ENCODE data around the gene ACSL5.
"Not testable (repeated sequence)": the region's sequence is repeated elsewhere in the genome, so short reads cannot be mapped to it uniquely, and the experiment has no call there.

ACSL5 gene

GRCh38 chr10:112395809-112396530 lies 22.1 kb downstream of the ACSL5 start:
- H3K27ac ChIP-seq: no peak overlapping the region
- no peak overlapping the region for H3K4me3 ChIP-seq
- no peaks in the 10 kb centered on the region for H3K4me1 ChIP-seq
- DNase-seq: no peak
- intact Hi-C loops (cut with DNase I; ENCODE audit: low total_unique reads): no loop called here
- H3K27me3 ChIP-seq: peaks cover 0 to 4% of the 10 kb centered on the region in 2 donors
- TF ChIP-seq, protein P1, sequence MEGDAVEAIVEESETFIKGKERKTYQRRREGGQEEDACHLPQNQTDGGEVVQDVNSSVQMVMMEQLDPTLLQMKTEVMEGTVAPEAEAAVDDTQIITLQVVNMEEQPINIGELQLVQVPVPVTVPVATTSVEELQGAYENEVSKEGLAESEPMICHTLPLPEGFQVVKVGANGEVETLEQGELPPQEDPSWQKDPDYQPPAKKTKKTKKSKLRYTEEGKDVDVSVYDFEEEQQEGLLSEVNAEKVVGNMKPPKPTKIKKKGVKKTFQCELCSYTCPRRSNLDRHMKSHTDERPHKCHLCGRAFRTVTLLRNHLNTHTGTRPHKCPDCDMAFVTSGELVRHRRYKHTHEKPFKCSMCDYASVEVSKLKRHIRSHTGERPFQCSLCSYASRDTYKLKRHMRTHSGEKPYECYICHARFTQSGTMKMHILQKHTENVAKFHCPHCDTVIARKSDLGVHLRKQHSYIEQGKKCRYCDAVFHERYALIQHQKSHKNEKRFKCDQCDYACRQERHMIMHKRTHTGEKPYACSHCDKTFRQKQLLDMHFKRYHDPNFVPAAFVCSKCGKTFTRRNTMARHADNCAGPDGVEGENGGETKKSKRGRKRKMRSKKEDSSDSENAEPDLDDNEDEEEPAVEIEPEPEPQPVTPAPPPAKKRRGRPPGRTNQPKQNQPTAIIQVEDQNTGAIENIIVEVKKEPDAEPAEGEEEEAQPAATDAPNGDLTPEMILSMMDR (IDR thresholded peaks at IDR 0.05): no peak
- H3K9me3 ChIP-seq: no peaks in the 10 kb centered on the region
- H3K36me3 ChIP-seq: no peaks in the 10 kb centered on the region

GRCh38 chr10:112397592-112397991 lies 23.7 kb downstream of the ACSL5 start:
- Histone ChIP-seq H3K4me1 (no peaks in the 10 kb centered on the region), H3K36me3 (no peaks in the 10 kb centered on the region), H3K27me3 (no peaks in the 10 kb centered on the region), H3K27ac (no peak overlapping the region), H3K4me3 (no peak overlapping the region), H3K9me3 (no peaks in the 10 kb centered on the region)
- TF ChIP-seq, protein P1 (IDR thresholded peaks at IDR 0.05): no peak
- intact Hi-C loops (cut with DNase I; ENCODE audit: low total_unique reads): no loop called here
- no peak for DNase-seq

- no peak for DNase-seq
These were observed 29.0 kb downstream of the ACSL5 start for GRCh38 chr10:112402917-112403316.

GRCh38 chr10:112404617-112405016 lies 30.7 kb downstream of the ACSL5 start:
- H3K36me3 ChIP-seq: no peaks in the 10 kb centered on the region

More at GRCh38 chr10:112402917-112403316, 29.0 kb downstream of the ACSL5 start:
- TF ChIP-seq, protein P1 (IDR thresholded peaks at IDR 0.05): no peak
- Histone ChIP-seq H3K27ac (no peak overlapping the region), H3K4me1 (no peaks in the 10 kb centered on the region), H3K9me3 (no peaks in the 10 kb centered on the region), H3K4me3 (no peak overlapping the region), H3K36me3 (no peaks in the 10 kb centered on the region), H3K27me3 (no peaks in the 10 kb centered on the region)
- intact Hi-C loops (cut with DNase I; ENCODE audit: low total_unique reads): no loop called here

DNA sequence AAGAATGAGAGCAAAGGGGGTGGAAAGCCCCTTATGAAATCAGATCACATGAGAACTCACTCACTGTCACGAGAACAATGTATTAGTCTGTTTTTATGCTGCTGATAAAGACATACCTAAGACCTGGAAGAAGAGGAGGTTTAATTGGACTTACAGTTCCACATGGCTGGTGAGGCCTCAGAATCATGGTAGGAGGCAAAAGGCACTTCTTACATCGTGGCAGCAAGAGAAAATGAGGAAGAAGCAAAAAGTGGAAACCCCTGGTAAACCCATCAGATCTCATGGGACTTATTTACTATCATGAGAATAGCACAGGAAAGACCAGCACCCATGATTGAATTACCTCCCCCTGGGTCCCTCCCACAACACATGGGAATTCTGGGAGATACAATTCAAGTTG lies 32.9 kb downstream of the ACSL5 start:
- H3K27ac ChIP-seq; intact Hi-C loops (cut with DNase I; ENCODE audit: low total_unique reads): not testable (repeated sequence)

More at GRCh38 chr10:112404617-112405016, 30.7 kb downstream of the ACSL5 start:
- Histone ChIP-seq H3K27ac (no peak overlapping the region), H3K4me1 (no peaks in the 10 kb centered on the region), H3K4me3 (no peak overlapping the region), H3K27me3 (no peaks in the 10 kb centered on the region), H3K9me3 (no peaks in the 10 kb centered on the region)
- intact Hi-C loops (cut with DNase I; ENCODE audit: low total_unique reads): no loop called here
- TF ChIP-seq, protein P1 (IDR thresholded peaks at IDR 0.05): no peak
- DNase-seq: no peak

GRCh38 chr10:112407696-112408095 lies 33.8 kb downstream of the ACSL5 start:
- no peaks in the 10 kb centered on the region for H3K36me3 ChIP-seq
- intact Hi-C loops (cut with DNase I; ENCODE audit: low total_unique reads): no loop called here

More for the DNA sequence above, 32.9 kb downstream of the ACSL5 start:
- not testable (repeated sequence) for H3K27me3 ChIP-seq, H3K9me3 ChIP-seq, H3K36me3 ChIP-seq, H3K4me3 ChIP-seq, H3K4me1 ChIP-seq, DNase-seq

More at GRCh38 chr10:112407696-112408095, 33.8 kb downstream of the ACSL5 start:
- H3K27me3 ChIP-seq: no peaks in the 10 kb centered on the region
- H3K9me3 ChIP-seq: no peaks in the 10 kb centered on the region
- H3K4me3 ChIP-seq: no peak overlapping the region
- DNase-seq: no peak
- H3K4me1 ChIP-seq: no peaks in the 10 kb centered on the region
- TF ChIP-seq, protein P1 (IDR thresholded peaks at IDR 0.05): no peak
- H3K27ac ChIP-seq: no peak overlapping the region

All from tibial artery (tissue), 4 donors.